ENCODE results near the gene AVPR2. TPM values are rescaled to one million over a fixed set of nuclear protein-coding genes. Genes with fewer than 3 reads are reported as not detected.

The AVPR2 gene
- total RNA-seq, 2 donors from 2014 or later, result not detected

GRCh38 chrX:153862369-153863250 is 41.9 kb upstream of the AVPR2 start:
- Histone ChIP-seq H3K4me3 (no peak overlapping the region), H3K27me3 (replicated peaks; ENCODE audit: insufficient read depth) (no peaks in the 10 kb centered on the region), H3K4me1 (ENCODE audit: control insufficient read depth in 1 of 2, low read depth in 2 of 2) (no peaks in the 10 kb centered on the region), H3K27ac (no peak overlapping the region), H3K36me3 (no peaks in the 10 kb centered on the region), H3K9me3 (no peaks in the 10 kb centered on the region)
- TF ChIP-seq CTCF (IDR thresholded peaks at IDR 0.05), result no peak
- ATAC-seq (ENCODE audit: insufficient number of reproducible peaks, low FRiP score, low read depth) (no peak), DNase-seq (ENCODE audit: low spot score) (no peak)

- no peaks in the 10 kb centered on the region for H3K9me3 ChIP-seq
- no peaks in the 10 kb centered on the region for H3K27me3 ChIP-seq (replicated peaks; ENCODE audit: insufficient read depth)
- no peak overlapping the region for H3K4me3 ChIP-seq
- ATAC-seq (ENCODE audit: insufficient number of reproducible peaks, low FRiP score, low read depth), result no peak
- TF ChIP-seq CTCF (IDR thresholded peaks at IDR 0.05), result no peak
- no peaks in the 10 kb centered on the region for H3K4me1 ChIP-seq (ENCODE audit: control insufficient read depth in 1 of 2, low read depth in 2 of 2)
- DNase-seq (ENCODE audit: low spot score), result no peak
- H3K27ac ChIP-seq, result no peak overlapping the region
- no peaks in the 10 kb centered on the region for H3K36me3 ChIP-seq
Measured at GRCh38 chrX:153863251-153863991, 41.1 kb upstream of the AVPR2 start.

- H3K27me3 ChIP-seq (replicated peaks; ENCODE audit: insufficient read depth), result no peaks in the 10 kb centered on the region
- H3K4me3 ChIP-seq, result no peak overlapping the region
- no peaks in the 10 kb centered on the region for H3K36me3 ChIP-seq
- DNase-seq (ENCODE audit: low spot score) (no peak), ATAC-seq (ENCODE audit: insufficient number of reproducible peaks, low FRiP score, low read depth) (no peak)
- no peak for TF ChIP-seq CTCF (IDR thresholded peaks at IDR 0.05)
- H3K27ac ChIP-seq, result no peak overlapping the region
- no peaks in the 10 kb centered on the region for H3K9me3 ChIP-seq
- H3K4me1 ChIP-seq (ENCODE audit: control insufficient read depth in 1 of 2, low read depth in 2 of 2), result no peaks in the 10 kb centered on the region
Measured at GRCh38 chrX:153864101-153864500, 40.4 kb upstream of the AVPR2 start.

- H3K4me1 ChIP-seq (ENCODE audit: control insufficient read depth in 1 of 2, low read depth in 2 of 2), result no peaks in the 10 kb centered on the region
- H3K27me3 ChIP-seq (replicated peaks; ENCODE audit: insufficient read depth), result no peaks in the 10 kb centered on the region
- H3K9me3 ChIP-seq, result no peaks in the 10 kb centered on the region
- no peak overlapping the region for H3K4me3 ChIP-seq
- no peaks in the 10 kb centered on the region for H3K36me3 ChIP-seq
- ATAC-seq (ENCODE audit: insufficient number of reproducible peaks, low FRiP score, low read depth), result no peak
- DNase-seq (ENCODE audit: low spot score), result no peak
- TF ChIP-seq CTCF (IDR thresholded peaks at IDR 0.05), result no peak
- H3K27ac ChIP-seq, result no peak overlapping the region
Measured at GRCh38 chrX:153864561-153865320, 39.7 kb upstream of the AVPR2 start.

GRCh38 chrX:153865321-153865580 is 39.2 kb upstream of the AVPR2 start:
- Histone ChIP-seq H3K27ac (no peak overlapping the region), H3K9me3 (no peaks in the 10 kb centered on the region), H3K27me3 (replicated peaks; ENCODE audit: insufficient read depth) (no peaks in the 10 kb centered on the region), H3K4me3 (no peak overlapping the region), H3K4me1 (ENCODE audit: control insufficient read depth in 1 of 2, low read depth in 2 of 2) (no peaks in the 10 kb centered on the region), H3K36me3 (no peaks in the 10 kb centered on the region)
- DNase-seq (ENCODE audit: low spot score), result no peak
- no peak for TF ChIP-seq CTCF (IDR thresholded peaks at IDR 0.05)
- no peak for ATAC-seq (ENCODE audit: insufficient number of reproducible peaks, low FRiP score, low read depth)

Measured in thoracic aorta (tissue), 2 donors.